SIG-M5 treated with dmso at 0.1 percent for 504 hours (cell line): ENCODE measurements around the gene PRKAR2B.
A peak's percentile ranks its signal among the peaks of the same experiment; 100 is the strongest.
"Not testable (repeated sequence)": the region's sequence is repeated elsewhere in the genome, so short reads cannot be mapped to it uniquely, and the experiment has no call there.

Source experiments
- DNase-seq: peaks from one replicate; lab custom pipeline; 2025; ENCODE audit not compliant: unreplicated experiment; lab: John Stamatoyannopoulos, UW

PRKAR2B gene

GRCh38 chr7:107115762-107116540, 71.4 kb downstream of the PRKAR2B start:
- no peak for DNase-seq

- DNase-seq = no peak
Measured at GRCh38 chr7:107118109-107118900, 73.8 kb downstream of the PRKAR2B start.

GRCh38 chr7:107119376-107120105, 75.0 kb downstream of the PRKAR2B start:
- DNase-seq = no peak

- no peak for DNase-seq
Measured at GRCh38 chr7:107122486-107122911, 78.0 kb downstream of the PRKAR2B start.

- DNase-seq = no peak
Measured at GRCh38 chr7:107123392-107123791, 78.9 kb downstream of the PRKAR2B start.

- no peak for DNase-seq
Measured at GRCh38 chr7:107125475-107125874, 81.0 kb downstream of the PRKAR2B start.

- no peak for DNase-seq
Measured at GRCh38 chr7:107128217-107128616, 83.7 kb downstream of the PRKAR2B start.

GRCh38 chr7:107128748-107129147, 84.2 kb downstream of the PRKAR2B start:
- DNase-seq = no peak

- peak; percentile 17 for DNase-seq
Measured at GRCh38 chr7:107130487-107131220, 86.1 kb downstream of the PRKAR2B start.

- DNase-seq = no peak
Measured at GRCh38 chr7:107133396-107133795, 88.9 kb downstream of the PRKAR2B start.

- DNase-seq = no peak
Measured at GRCh38 chr7:107138696-107139420, 94.4 kb downstream of the PRKAR2B start.

GRCh38 chr7:107143875-107144274, 99.4 kb downstream of the PRKAR2B start:
- DNase-seq = not testable (repeated sequence)

GRCh38 chr7:107145067-107145838, 100.7 kb downstream of the PRKAR2B start:
- no peak for DNase-seq

- DNase-seq = peak; percentile 39
Measured at GRCh38 chr7:107147464-107148393, 103.2 kb downstream of the PRKAR2B start.

- no peak for DNase-seq
Measured at GRCh38 chr7:107148721-107149120, 104.2 kb downstream of the PRKAR2B start.

- DNase-seq = no peak
Measured at GRCh38 chr7:107149863-107150262, 105.4 kb downstream of the PRKAR2B start.

- DNase-seq = peak; percentile 77
Measured at GRCh38 chr7:107150375-107151073, 106.0 kb downstream of the PRKAR2B start.

GRCh38 chr7:107151538-107151937, 107.0 kb downstream of the PRKAR2B start:
- DNase-seq = no peak
